Activated T-helper 17 cell treated with anti-CD3 and anti-CD28 coated beads, Interleukin-2, amount 50 U/mL, for 72 hours (primary cell): Measurements from ENCODE around the gene ISG20. TPM values are rescaled to one million over a fixed set of nuclear protein-coding genes. Genes with fewer than 3 reads are reported as not detected.

Experiments used
- total RNA-seq, 2 donors: library from RNA; stranded (reverse); gene quantifications; one replicate each; pipeline ENCODE4 v1.2.3, GENCODE V29; 2022

Gene ISG20
- total RNA-seq, 2 donors from 2014 or later = 34.9 to 89.7 TPM

Other genes starting within 250 kb of the ISG20 start
- gene MRPL46, start 171.6 kb upstream of the ISG20 start, total RNA-seq = 10 to 100 TPM; 26.4 to 34.3 TPM
- 10 to 100 TPM; 44.4 to 75.0 TPM for gene MRPS11, start 171.3 kb upstream of the ISG20 start, total RNA-seq
- gene DET1, start 92.3 kb upstream of the ISG20 start, total RNA-seq = 1 to 10 TPM; 2.3 to 4.2 TPM
- 10 to 100 TPM; 43.6 to 53.8 TPM for gene AEN, start 17.7 kb upstream of the ISG20 start, total RNA-seq
- gene ACAN, start 164.4 kb downstream of the ISG20 start, total RNA-seq = not detected